Mesenchymal stem cell (in vitro differentiated cells and primary cell): ENCODE results near the gene PRRX1.

Experiments used
- DNase-seq: peaks from one replicate; pipeline ENCODE4 v3.0.0-alpha.2; 2013
- H2AFZ ChIP-seq: one replicate; pipeline ENCODE4 v1.6.1; 2013; ENCODE audit warnings: low read depth, mild to moderate bottlenecking, control low read depth, inconsistent platforms, low read length, moderate library complexity
- H2AK5ac ChIP-seq: 2 replicates; pipeline ENCODE4 v1.6.1; 2013; ENCODE audit warnings: low read length, moderate library complexity, mild to moderate bottlenecking, inconsistent platforms; ENCODE audit not compliant: severe bottlenecking
- H2BK120ac ChIP-seq: one replicate; pipeline ENCODE4 v1.6.1; 2013; ENCODE audit warnings: low read depth, mild to moderate bottlenecking, inconsistent platforms, low read length, moderate library complexity
- H2BK12ac ChIP-seq, 2 experiments: one replicate each; pipeline ENCODE4 v1.6.1; 2013; ENCODE audit warnings: inconsistent platforms in 2 of 2, low read length in 2 of 2, mild to moderate bottlenecking in 2 of 2, moderate library complexity in 2 of 2, control low read depth in 1 of 2
- H2BK15ac ChIP-seq: one replicate; pipeline ENCODE4 v1.6.1; 2013; ENCODE audit warnings: mild to moderate bottlenecking, low read depth, inconsistent platforms; ENCODE audit not compliant: poor library complexity, severe bottlenecking
- H2BK5ac ChIP-seq: 2 replicates; pipeline ENCODE4 v1.6.1; 2013; ENCODE audit warnings: low read depth, mild to moderate bottlenecking, low read length, control low read depth, inconsistent platforms; ENCODE audit not compliant: poor library complexity, severe bottlenecking
- H3K14ac ChIP-seq, 2 experiments: one replicate each; pipeline ENCODE4 v1.6.1; 2013; ENCODE audit warnings: inconsistent platforms in 2 of 2, low read length in 2 of 2, control low read depth in 1 of 2, mild to moderate bottlenecking in 1 of 2, moderate library complexity in 1 of 2
- H3K18ac ChIP-seq, 2 experiments: one replicate each; pipeline ENCODE4 v1.6.1; 2013; ENCODE audit warnings: inconsistent platforms in 2 of 2, low read length in 2 of 2, control low read depth in 1 of 2, low read depth in 1 of 2, mild to moderate bottlenecking in 1 of 2
- H3K23ac ChIP-seq, 2 experiments: one replicate each; pipeline ENCODE4 v1.6.1; 2013; ENCODE audit warnings: inconsistent platforms in 2 of 2, low read length in 2 of 2, mild to moderate bottlenecking in 2 of 2, moderate library complexity in 2 of 2, control low read depth in 1 of 2
- H3K27ac ChIP-seq: 2 replicates; pipeline ENCODE4 v1.5.1; 2013; ENCODE audit warnings: mild to moderate bottlenecking, moderate library complexity, low read length, control low read depth, inconsistent platforms; ENCODE audit not compliant: poor library complexity, severe bottlenecking
- H3K27me3 ChIP-seq, 2 experiments: 2 replicates each; pipeline versions ENCODE4 v1.6.1 to v1.7.0; 2013; ENCODE audit warnings: low read length in 2 of 2, mild to moderate bottlenecking in 2 of 2, moderate library complexity in 2 of 2, control low read depth in 1 of 2, inconsistent platforms in 1 of 2; ENCODE audit not compliant: control insufficient read depth in 1 of 2, insufficient read depth in 1 of 2
- H3K36me3 ChIP-seq, 2 experiments: 2 replicates each; pipeline versions ENCODE4 v1.6.1 to v1.7.0; 2013; ENCODE audit warnings: low read length in 2 of 2, control low read depth in 1 of 2, inconsistent platforms in 1 of 2, low read depth in 1 of 2, mild to moderate bottlenecking in 1 of 2; ENCODE audit not compliant: insufficient read depth in 2 of 2, control insufficient read depth in 1 of 2
- H3K4ac ChIP-seq, 2 experiments: one replicate each; pipeline ENCODE4 v1.6.1; 2013; ENCODE audit warnings: inconsistent platforms in 2 of 2, low read length in 2 of 2, mild to moderate bottlenecking in 2 of 2, moderate library complexity in 2 of 2, control low read depth in 1 of 2, low read depth in 1 of 2
- H3K4me1 ChIP-seq: 2 replicates; pipeline ENCODE4 v1.6.1; 2013; ENCODE audit warnings: low read depth, low read length, control low read depth; ENCODE audit not compliant: control insufficient read depth, insufficient read depth
- H3K4me2 ChIP-seq: 2 replicates; pipeline ENCODE4 v1.6.1; 2013; ENCODE audit warnings: low read length, mild to moderate bottlenecking, inconsistent platforms; ENCODE audit not compliant: poor library complexity, severe bottlenecking
- H3K4me3 ChIP-seq, 2 experiments: 2 replicates each; pipeline versions ENCODE4 v1.5.1 to v1.7.0; 2013; ENCODE audit warnings: low read length in 2 of 2, mild to moderate bottlenecking in 2 of 2, control low read depth in 1 of 2, low read depth in 1 of 2; ENCODE audit not compliant: insufficient read depth in 1 of 2
- H3K79me1 ChIP-seq: replicated peaks from 2 replicates; pipeline ENCODE4 v1.6.1; 2013; ENCODE audit warnings: mild to moderate bottlenecking, control low read depth, low read length, inconsistent platforms; ENCODE audit not compliant: poor library complexity, severe bottlenecking
- H3K9ac ChIP-seq: 2 replicates; pipeline ENCODE4 v1.7.0; 2013; ENCODE audit warnings: mild to moderate bottlenecking, low read length, moderate library complexity
- H3K9me3 ChIP-seq: 2 replicates; pipeline ENCODE4 v1.7.0; 2013; ENCODE audit warnings: mild to moderate bottlenecking, low read length; ENCODE audit not compliant: control insufficient read depth
- H4K8ac ChIP-seq: one replicate; pipeline ENCODE4 v1.6.1; 2013; ENCODE audit warnings: inconsistent platforms, mild to moderate bottlenecking, low read length, moderate library complexity
- H4K91ac ChIP-seq: one replicate; pipeline ENCODE4 v1.6.1; 2013; ENCODE audit warnings: mild to moderate bottlenecking, low read length, inconsistent platforms
- WGBS: methylation state at CpG from one replicate; pipeline ENCODE4 v1.1.7; 2013; ENCODE audit warnings: mixed read lengths; 5-methylcytosine and 5-hydroxymethylcytosine counted together

The PRRX1 gene

DNA sequence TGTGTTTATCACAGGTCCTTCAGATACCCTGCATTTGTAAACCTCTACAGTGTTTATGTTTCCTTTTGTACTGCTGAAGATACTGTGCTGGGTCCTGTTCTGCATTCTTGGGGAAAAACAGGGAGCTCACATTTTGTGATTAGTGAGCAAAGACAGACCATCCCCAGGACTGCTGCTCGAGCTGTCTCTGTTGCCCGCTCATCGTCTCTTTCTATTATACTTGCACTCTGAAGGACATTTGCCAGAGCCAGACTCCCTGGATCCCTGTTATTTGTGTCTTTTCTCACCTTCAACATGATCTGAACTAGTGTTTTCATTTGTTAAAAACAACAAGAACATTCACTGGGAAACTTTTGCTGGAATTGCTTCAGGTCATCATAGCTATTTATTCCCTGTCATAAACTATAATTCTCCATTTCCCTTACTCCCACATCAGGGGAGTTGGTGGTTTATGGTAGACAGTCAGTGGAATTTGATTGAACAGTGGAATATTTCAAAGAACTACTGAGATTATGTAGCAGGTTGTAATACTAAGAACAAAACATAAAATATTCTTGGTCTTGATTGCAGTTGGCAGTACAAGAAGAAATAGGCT is 53.0 kb downstream of the PRRX1 start:
- Histone ChIP-seq H2BK5ac (no peak overlapping the region), H3K18ac (no peak overlapping the region)
- 29% methylated on average over 3 of the region's 3 CpGs for WGBS

DNA sequence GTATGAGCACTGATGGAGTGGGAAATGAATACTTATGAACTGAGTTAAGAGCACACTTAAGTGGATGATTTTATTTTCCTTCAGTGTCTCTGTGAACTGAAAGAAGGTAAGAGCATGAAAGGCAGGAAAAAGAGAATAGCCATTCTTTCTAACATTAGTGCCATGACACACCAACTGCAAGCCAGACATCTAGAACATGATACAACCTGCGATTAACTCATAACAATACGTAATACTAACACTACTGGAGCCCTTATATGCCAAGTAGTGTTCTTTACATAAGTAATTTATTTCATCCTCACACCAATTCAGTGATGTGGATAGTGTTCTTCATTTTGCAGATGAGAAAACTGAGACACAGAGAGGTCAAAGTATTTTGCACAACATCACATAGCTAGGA is 56.7 kb downstream of the PRRX1 start:
- H3K79me1 ChIP-seq, result no peaks in the 10 kb centered on the region
- no peak overlapping the region for H4K91ac ChIP-seq
- H2BK120ac ChIP-seq, result no peak overlapping the region
- no peak overlapping the region for H2BK15ac ChIP-seq
- no peak overlapping the region for H3K14ac ChIP-seq
- H2AFZ ChIP-seq, result no peak overlapping the region
- H4K8ac ChIP-seq, result no peak overlapping the region
- no peak overlapping the region for H2AK5ac ChIP-seq
- 100% methylated on average over 1 of the region's 2 CpGs for WGBS
- peak overlapping the region; percentile 27 for H3K9ac ChIP-seq
- H3K4me2 ChIP-seq, result no peak overlapping the region
- no peak overlapping the region for H3K27ac ChIP-seq
- H3K27me3 ChIP-seq, result no peaks in the 10 kb centered on the region
- no peak for DNase-seq
- no peaks in the 10 kb centered on the region for H3K4me1 ChIP-seq
- no peak overlapping the region for H2BK5ac ChIP-seq
- no peak overlapping the region for H3K23ac ChIP-seq
- no peaks in the 10 kb centered on the region for H3K9me3 ChIP-seq
- peaks cover 0 to 97% of the 10 kb centered on the region in 2 experiments for H3K36me3 ChIP-seq
- H3K18ac ChIP-seq, result no peak overlapping the region
- no peak overlapping the region for H2BK12ac ChIP-seq
- H3K4ac ChIP-seq, result no peak overlapping the region
- H3K4me3 ChIP-seq, result no peak overlapping the region

More for the DNA sequence above, 53.0 kb downstream of the PRRX1 start:
- H3K4me2 ChIP-seq, result no peak overlapping the region
- no peak overlapping the region for H2BK12ac ChIP-seq
- no peak overlapping the region for H2BK120ac ChIP-seq
- no peak overlapping the region for H2AFZ ChIP-seq
- no peaks in the 10 kb centered on the region for H3K4me1 ChIP-seq
- no peak overlapping the region for H3K27ac ChIP-seq
- H3K9me3 ChIP-seq, result no peaks in the 10 kb centered on the region
- no peak overlapping the region for H3K9ac ChIP-seq
- H4K91ac ChIP-seq, result no peak overlapping the region
- peaks cover 0 to 93% of the 10 kb centered on the region in 2 experiments for H3K36me3 ChIP-seq
- H3K23ac ChIP-seq, result no peak overlapping the region
- no peak for DNase-seq
- no peak overlapping the region for H2BK15ac ChIP-seq
- no peak overlapping the region for H3K4ac ChIP-seq
- H3K27me3 ChIP-seq, result no peaks in the 10 kb centered on the region
- H3K4me3 ChIP-seq, result no peak overlapping the region
- no peaks in the 10 kb centered on the region for H3K79me1 ChIP-seq
- no peak overlapping the region for H4K8ac ChIP-seq
- no peak overlapping the region for H3K14ac ChIP-seq
- H2AK5ac ChIP-seq, result no peak overlapping the region

DNA sequence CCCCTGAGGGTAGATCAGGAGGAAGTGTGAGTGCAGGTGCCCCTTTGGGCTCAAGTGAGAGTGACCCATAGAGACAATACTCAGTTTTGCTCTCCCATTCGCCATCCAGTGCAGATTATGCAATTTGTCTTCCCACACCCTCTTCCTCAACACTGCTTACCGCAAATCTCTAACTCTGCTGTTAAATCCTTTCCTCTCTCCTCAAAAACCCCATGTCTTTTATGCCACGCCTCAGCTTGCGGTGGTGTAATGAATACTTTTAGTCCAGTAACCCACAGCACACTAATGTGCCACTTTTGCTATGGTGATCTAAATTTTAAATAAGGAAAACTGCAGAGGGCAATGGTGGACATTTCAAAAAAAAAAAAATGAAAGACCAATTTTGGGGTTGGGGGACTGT is 57.7 kb downstream of the PRRX1 start:
- Histone ChIP-seq H2BK120ac (no peak overlapping the region), H3K79me1 (no peaks in the 10 kb centered on the region), H2AK5ac (no peak overlapping the region), H3K27me3 (no peaks in the 10 kb centered on the region), H3K27ac (no peak overlapping the region), H3K4me1 (no peaks in the 10 kb centered on the region), H4K8ac (no peak overlapping the region), H3K23ac (no peak overlapping the region), H3K9me3 (no peaks in the 10 kb centered on the region), H3K9ac (no peak overlapping the region), H3K36me3 (peaks cover 0 to 99% of the 10 kb centered on the region in 2 experiments), H2AFZ (no peak overlapping the region), H3K4me2 (no peak overlapping the region), H3K18ac (no peak overlapping the region), H3K4me3 (no peak overlapping the region), H2BK15ac (no peak overlapping the region), H4K91ac (no peak overlapping the region), H3K4ac (no peak overlapping the region), H2BK12ac (no peak overlapping the region), H3K14ac (no peak overlapping the region), H2BK5ac (no peak overlapping the region)
- WGBS, result 94% methylated on average over 3 of the region's 4 CpGs
- no peak for DNase-seq

DNA sequence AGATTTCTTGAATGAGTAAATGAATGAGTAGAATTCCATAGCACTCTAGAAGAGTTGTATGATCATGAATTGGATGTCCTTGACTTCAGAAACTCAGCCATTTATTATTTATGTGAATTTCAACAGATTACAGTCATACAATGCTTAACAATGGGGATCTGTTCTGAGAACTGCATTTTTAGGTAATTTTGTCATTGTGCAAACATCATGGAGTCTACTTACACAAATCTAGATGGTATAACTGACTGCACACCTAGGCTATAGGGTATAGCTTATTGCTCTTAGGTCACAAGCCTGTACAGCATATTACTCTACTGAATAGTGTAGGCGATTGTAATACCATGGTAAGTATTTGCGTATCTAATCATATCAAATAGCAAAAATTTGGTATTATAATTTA is 59.6 kb downstream of the PRRX1 start:
- Histone ChIP-seq H3K4ac (no peak overlapping the region), H3K27ac (no peak overlapping the region), H4K8ac (no peak overlapping the region), H3K27me3 (no peaks in the 10 kb centered on the region), H3K23ac (no peak overlapping the region), H2BK15ac (no peak overlapping the region), H2BK12ac (no peak overlapping the region), H3K14ac (no peak overlapping the region), H3K4me3 (no peak overlapping the region), H3K36me3 (peaks cover 0 to 99% of the 10 kb centered on the region in 2 experiments), H3K79me1 (no peaks in the 10 kb centered on the region), H4K91ac (no peak overlapping the region), H3K9me3 (no peaks in the 10 kb centered on the region), H3K9ac (no peak overlapping the region), H2AFZ (no peak overlapping the region), H3K4me1 (no peaks in the 10 kb centered on the region), H3K4me2 (no peak overlapping the region), H2BK120ac (no peak overlapping the region), H2BK5ac (no peak overlapping the region), H3K18ac (no peak overlapping the region), H2AK5ac (no peak overlapping the region)
- no CpG with 5 or more reads among the region's 2 CpGs for WGBS
- no peak for DNase-seq
